Measurements from ENCODE around the gene UGT2B28. TPM values are rescaled to one million over a fixed set of nuclear protein-coding genes. Genes with fewer than 3 reads are reported as not detected.
A peak's percentile ranks its signal among the peaks of the same experiment; 100 is the strongest.
"Not testable (repeated sequence)": the region's sequence is repeated elsewhere in the genome, so short reads cannot be mapped to it uniquely, and the experiment has no call there.

Gene UGT2B28
- not detected for total RNA-seq (2021; ENCODE audit: unreplicated experiment)
- not detected in 2 replicates for polyA plus RNA-seq (2012)
- not detected for Bru-seq, nascent RNA
- percentile 6 among the genes with signal in this experiment for BruChase-seq, experiment 1, labeled RNA remaining after a 6-hour chase
- BruChase-seq, experiment 2, labeled RNA remaining after a 2-hour chase: not detected
- long read RNA-seq: 0 reads

DNA sequence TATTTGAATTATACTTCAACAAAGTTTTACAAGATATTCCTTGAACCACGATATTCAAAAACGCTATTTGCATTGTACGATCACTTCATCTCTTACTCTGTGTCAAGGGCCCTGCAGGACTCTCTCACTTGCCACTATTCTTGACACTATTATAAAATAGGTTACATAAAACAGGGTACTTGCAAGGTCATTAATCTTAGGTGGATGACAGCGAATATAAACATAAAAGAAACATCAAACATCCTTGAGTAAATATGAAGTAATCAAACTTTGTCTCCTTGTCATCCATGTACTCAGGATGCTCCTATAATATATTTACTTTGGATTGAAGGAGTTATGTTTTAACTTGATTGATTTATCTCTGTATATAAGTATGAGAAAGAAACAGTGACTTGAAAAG lies at the start of gene UGT2B28:
TSS of gene UGT2B28 (plus strand) at position 395 of the 400 bp plus-strand sequence. CDS start 26 bp downstream, outside the sequence.
- H3K4me1 ChIP-seq (ENCODE audit: control insufficient read depth in 1 of 2, insufficient read depth in 2 of 2, low read length in 2 of 2); H4K20me1 ChIP-seq (ENCODE audit: insufficient read depth); H3K27me3 ChIP-seq (ENCODE audit: insufficient read depth, low read length); ATAC-seq; CTCF ChIA-PET; RAD21 ChIA-PET (ENCODE audit: low non-redundant PET in 1 of 2, low total read pairs in 2 of 2, uncharacterized antibody in 2 of 2, unreplicated experiment in 2 of 2); H3K9ac ChIP-seq (ENCODE audit: low read length); H3K9me3 ChIP-seq (ENCODE audit: control insufficient read depth in 1 of 2, insufficient read depth in 1 of 2, low read depth in 1 of 2, low read length in 2 of 2); intact Hi-C loops (cut with micrococcal nuclease); H3K36me3 ChIP-seq (ENCODE audit: control insufficient read depth in 1 of 2, insufficient read depth in 2 of 2, low read length in 2 of 2); H3K4me2 ChIP-seq (ENCODE audit: low read length); POLR2A ChIA-PET; H3K4me3 ChIP-seq (replicated peaks in 1 of 2; ENCODE audit: low read depth in 1 of 2, low read length in 2 of 2); H2AFZ ChIP-seq (ENCODE audit: low read depth, low read length, poor library complexity, severe bottlenecking); H3K9me2 ChIP-seq (ENCODE audit: insufficient read depth); DNase-seq (ENCODE audit: low read depth, low spot score); H3K79me2 ChIP-seq (ENCODE audit: insufficient read depth, low read length); H3K27ac ChIP-seq (ENCODE audit: low read depth, low read length); BruUV-seq (replicated peaks): not testable (repeated sequence)

GRCh38 chr4:69239092-69239491 lies 41.2 kb upstream of the UGT2B28 start:
- Histone ChIP-seq H3K4me2 (ENCODE audit: low read length) (no peak overlapping the region), H2AFZ (ENCODE audit: low read depth, low read length, poor library complexity, severe bottlenecking) (no peak overlapping the region), H3K9me3 (ENCODE audit: control insufficient read depth in 1 of 2, insufficient read depth in 1 of 2, low read depth in 1 of 2, low read length in 2 of 2) (no peaks in the 10 kb centered on the region), H3K4me1 (ENCODE audit: control insufficient read depth in 1 of 2, insufficient read depth in 2 of 2, low read length in 2 of 2) (no peaks in the 10 kb centered on the region), H3K4me3 (replicated peaks in 1 of 2; ENCODE audit: low read depth in 1 of 2, low read length in 2 of 2) (no peak overlapping the region), H3K27me3 (ENCODE audit: insufficient read depth, low read length) (no peaks in the 10 kb centered on the region), H3K9me2 (ENCODE audit: insufficient read depth) (no peaks in the 10 kb centered on the region), H3K9ac (ENCODE audit: low read length) (no peak overlapping the region), H3K27ac (ENCODE audit: low read depth, low read length) (no peak overlapping the region), H4K20me1 (ENCODE audit: insufficient read depth) (no peaks in the 10 kb centered on the region), H3K79me2 (ENCODE audit: insufficient read depth, low read length) (no peaks in the 10 kb centered on the region), H3K36me3 (ENCODE audit: control insufficient read depth in 1 of 2, insufficient read depth in 2 of 2, low read length in 2 of 2) (no peaks in the 10 kb centered on the region)
- intact Hi-C loops (cut with micrococcal nuclease): no loop called here
- ChIA-PET POLR2A (no interaction called here), CTCF (no interaction called here), RAD21 (ENCODE audit: low non-redundant PET in 1 of 2, low total read pairs in 2 of 2, uncharacterized antibody in 2 of 2, unreplicated experiment in 2 of 2) (no interaction called here)
- no TSS peak for BruUV-seq (replicated peaks)
- no peak for ATAC-seq
- no peak for DNase-seq (ENCODE audit: low read depth, low spot score)
- TF ChIP-seq, protein P1, sequence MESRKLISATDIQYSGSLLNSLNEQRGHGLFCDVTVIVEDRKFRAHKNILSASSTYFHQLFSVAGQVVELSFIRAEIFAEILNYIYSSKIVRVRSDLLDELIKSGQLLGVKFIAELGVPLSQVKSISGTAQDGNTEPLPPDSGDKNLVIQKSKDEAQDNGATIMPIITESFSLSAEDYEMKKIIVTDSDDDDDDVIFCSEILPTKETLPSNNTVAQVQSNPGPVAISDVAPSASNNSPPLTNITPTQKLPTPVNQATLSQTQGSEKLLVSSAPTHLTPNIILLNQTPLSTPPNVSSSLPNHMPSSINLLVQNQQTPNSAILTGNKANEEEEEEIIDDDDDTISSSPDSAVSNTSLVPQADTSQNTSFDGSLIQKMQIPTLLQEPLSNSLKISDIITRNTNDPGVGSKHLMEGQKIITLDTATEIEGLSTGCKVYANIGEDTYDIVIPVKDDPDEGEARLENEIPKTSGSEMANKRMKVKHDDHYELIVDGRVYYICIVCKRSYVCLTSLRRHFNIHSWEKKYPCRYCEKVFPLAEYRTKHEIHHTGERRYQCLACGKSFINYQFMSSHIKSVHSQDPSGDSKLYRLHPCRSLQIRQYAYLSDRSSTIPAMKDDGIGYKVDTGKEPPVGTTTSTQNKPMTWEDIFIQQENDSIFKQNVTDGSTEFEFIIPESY (IDR thresholded peaks at IDR 0.05; ENCODE audit: extremely low read depth, insufficient replicate concordance, low read length): no peak
- TF ChIP-seq RAD21 (IDR thresholded peaks at IDR 0.05; ENCODE audit: low read depth) (no peak), CBX3 (IDR thresholded peaks at IDR 0.05; ENCODE audit: low read depth) (no peak), EZH2 (IDR thresholded peaks at IDR 0.05) (no peak), ELF1 (IDR thresholded peaks at IDR 0.05; ENCODE audit: borderline replicate concordance, low read depth) (no peak), FOSL1 (IDR thresholded peaks at IDR 0.05; ENCODE audit: low read depth) (no peak), ZFX (IDR thresholded peaks at IDR 0.05) (no peak), SP1 (IDR thresholded peaks at IDR 0.05; ENCODE audit: low read depth) (no peak), MAX (IDR thresholded peaks at IDR 0.05) (no peak), SRF (IDR thresholded peaks at IDR 0.05; ENCODE audit: low read depth) (no peak), REST (IDR thresholded peaks at IDR 0.05; ENCODE audit: low read depth) (no peak), EZH2phosphoT487 (IDR thresholded peaks at IDR 0.05; ENCODE audit: borderline replicate concordance) (no peak), JUND (IDR thresholded peaks at IDR 0.05) (no peak), CEBPB (IDR thresholded peaks at IDR 0.05; ENCODE audit: low read depth) (no peak), SIN3A (IDR thresholded peaks at IDR 0.05; ENCODE audit: low read depth) (no peak)
- TF ChIP-seq, protein P2, sequence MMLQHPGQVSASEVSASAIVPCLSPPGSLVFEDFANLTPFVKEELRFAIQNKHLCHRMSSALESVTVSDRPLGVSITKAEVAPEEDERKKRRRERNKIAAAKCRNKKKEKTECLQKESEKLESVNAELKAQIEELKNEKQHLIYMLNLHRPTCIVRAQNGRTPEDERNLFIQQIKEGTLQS (IDR thresholded peaks at IDR 0.05): no peak
